Endothelial cell of umbilical vein (primary cell): Measurements from ENCODE around the gene SOX13. TPM values are rescaled to one million over a fixed set of nuclear protein-coding genes. Genes with fewer than 3 reads are reported as not detected.

Experiments used
- BruUV-seq: library from RNA; stranded (reverse); fragments of 400-500 nt; replicated peaks from 2 replicates; lab custom pipeline; 2021; lab: Mats Ljungman, UMichigan
- CTCF ChIA-PET: fragments of 300-600, 350-600 bp; sonication (Branson Sonifier 250); formaldehyde crosslinking; loops from one replicate; lab custom pipeline; 2021; ENCODE audit warnings: antibody characterized with exemption, inconsistent platforms; lab: Charles Lee
- POLR2A ChIA-PET: fragments of 300-600, 350-600 bp; sonication (Branson Sonifier 250); formaldehyde crosslinking; loops from one replicate; lab custom pipeline; 2021; ENCODE audit warnings: antibody characterized with exemption, inconsistent platforms; lab: Charles Lee
- DNase-seq: peaks from one replicate; pipeline ENCODE4 v3.0.0-alpha.2; 2011; ENCODE audit warnings: low read depth, low spot score
- FAIRE-seq: peaks from 2 replicates; lab custom pipeline; 2011; peaks lifted over from hg19 to GRCh38; lab: Jason Lieb, UNC
- H2AFZ ChIP-seq: 2 replicates; pipeline ENCODE4 v1.6.0; 2012; ENCODE audit warnings: low read depth, low read length, control low read depth, inconsistent platforms
- H3K27ac ChIP-seq: 2 replicates; pipeline ENCODE4 v1.5.1; 2011; ENCODE audit warnings: low read depth, mild to moderate bottlenecking, control low read depth, low read length, moderate library complexity; ENCODE audit not compliant: insufficient read depth
- H3K27me3 ChIP-seq, 2 experiments: 2 replicates each; pipeline versions ENCODE4 v1.6.0 to v1.6.1; 2011; ENCODE audit warnings: low read length in 2 of 2, mixed read lengths in 1 of 2; ENCODE audit not compliant: control insufficient read depth in 2 of 2, insufficient read depth in 2 of 2
- H3K36me3 ChIP-seq, 2 experiments: 2 replicates in 1 of 2; 3 replicates in 1 of 2; pipeline ENCODE4 v1.5.1; 2011; ENCODE audit warnings: low read length in 2 of 2, mild to moderate bottlenecking in 1 of 2, moderate library complexity in 1 of 2; ENCODE audit not compliant: control insufficient read depth in 2 of 2, insufficient read depth in 2 of 2; ENCODE audit errors: extremely low read depth in 1 of 2
- H3K4me1 ChIP-seq: 3 replicates; pipeline ENCODE4 v1.5.1; 2011; ENCODE audit warnings: mild to moderate bottlenecking, low read length; ENCODE audit not compliant: control insufficient read depth, insufficient read depth; ENCODE audit errors: extremely low read depth
- H3K4me2 ChIP-seq: 2 replicates; pipeline ENCODE4 v1.6.1; 2011; ENCODE audit warnings: low read length, control low read depth, mixed read lengths; ENCODE audit not compliant: insufficient read depth
- H3K4me3 ChIP-seq, 3 experiments: fragments of 200-600 bp in 1 of 3; sonication (generic), shearing (Covaris generic) in 1 of 3; replicated peaks in 1 of 3; 2 replicates each; pipeline ENCODE4 v1.5.1; 2011 to 2016; ENCODE audit warnings: control low read depth in 3 of 3, low read length in 3 of 3, mild to moderate bottlenecking in 2 of 3, inconsistent platforms in 1 of 3, low read depth in 1 of 3, moderate library complexity in 1 of 3; ENCODE audit not compliant: insufficient read depth in 1 of 3
- H3K79me2 ChIP-seq: 2 replicates; pipeline ENCODE4 v1.6.0; 2012; ENCODE audit warnings: low read length, inconsistent platforms; ENCODE audit not compliant: control insufficient read depth, insufficient read depth
- H3K9ac ChIP-seq: replicated peaks from 2 replicates; pipeline ENCODE3; 2011; ENCODE audit warnings: low read length, control low read depth; ENCODE audit not compliant: insufficient read depth; ENCODE audit errors: extremely low read depth
- H3K9me1 ChIP-seq: replicated peaks from 3 replicates; pipeline ENCODE4 v1.6.0; 2011; ENCODE audit warnings: mild to moderate bottlenecking, low read length; ENCODE audit not compliant: control insufficient read depth, insufficient read depth; ENCODE audit errors: extremely low read depth
- H3K9me3 ChIP-seq: replicated peaks from 2 replicates; pipeline ENCODE4 v1.5.1; 2012; ENCODE audit warnings: low read length, inconsistent platforms; ENCODE audit not compliant: control insufficient read depth, insufficient read depth
- H4K20me1 ChIP-seq: replicated peaks from 2 replicates; pipeline ENCODE3; 2011; ENCODE audit warnings: mild to moderate bottlenecking, low read length; ENCODE audit not compliant: control insufficient read depth, insufficient read depth; ENCODE audit errors: extremely low read depth
- EZH2 ChIP-seq: IDR thresholded peaks from 2 replicates; pipeline ENCODE4 v1.6.1; 2012; ENCODE audit warnings: borderline replicate concordance, low read depth, mild to moderate bottlenecking, moderate library complexity, low read length, inconsistent platforms; ENCODE audit not compliant: severe bottlenecking
- GATA2 ChIP-seq: IDR thresholded peaks from 2 replicates; pipeline ENCODE4 v1.7.0; 2011; ENCODE audit warnings: low read depth, mild to moderate bottlenecking, moderate library complexity, mixed read lengths, low read length; ENCODE audit not compliant: insufficient read length, insufficient read depth
- JUN ChIP-seq: IDR thresholded peaks from 2 replicates; pipeline ENCODE4 v1.6.1; 2011; ENCODE audit warnings: borderline replicate concordance, low read depth; ENCODE audit not compliant: insufficient read length, insufficient read depth
- MYC ChIP-seq: IDR thresholded peaks from one replicate; pipeline ENCODE4 v1.6.1; 2011; ENCODE audit warnings: mild to moderate bottlenecking, low read depth, low read length
- POLR2AphosphoS5 ChIP-seq: IDR thresholded peaks from 2 replicates; pipeline ENCODE4 v1.6.1; 2012; ENCODE audit warnings: low read depth, mild to moderate bottlenecking, control low read depth, low read length, moderate library complexity; ENCODE audit not compliant: insufficient read depth
- dilution Hi-C: fragments of 300-500 bp; cut with MboI; formaldehyde crosslinking; loops from one replicate; pipeline ENCODE4 v1.15.0; 2019; ENCODE audit warnings: low sequenced_read_pairs; ENCODE audit not compliant: extremely low pct_ligation_motif_present
- intact Hi-C: fragments of 100-400 bp; cut with micrococcal nuclease; formaldehyde crosslinking; loops from one replicate; pipeline ENCODE4 v1.10.0; 2022
- polyA plus RNA-seq, 4 experiments: library from polyadenylated mRNA; depleted of rRNA in 3 of 4; stranded (reverse) in 3 of 4; unstranded in 1 of 4; fragments of >200 nt; gene quantifications; 2 replicates each; pipeline versions ENCODE4 v1.2.1 to v1.2.3, GENCODE V29; 2011 to 2012; ENCODE audit warnings: missing spikeins in 1 of 4
- total RNA-seq: library from RNA; stranded (reverse); gene quantifications from 2 replicates; pipeline ENCODE4 v1.2.3, GENCODE V29; 2021
- TF ChIP-seq, protein P1 (sequence below), 2 donors: IDR thresholded peaks; 1 replicate in 1 of 2; 2 replicates in 1 of 2; pipeline ENCODE4 v1.5.1; 2011; ENCODE audit warnings: low read length in 2 of 2, mild to moderate bottlenecking in 2 of 2, moderate library complexity in 2 of 2, control low read depth in 1 of 2, inconsistent platforms in 1 of 2, low read depth in 1 of 2; ENCODE audit not compliant: insufficient read depth in 1 of 2; ENCODE audit errors: extremely low read depth in 1 of 2
- TF ChIP-seq, protein P2 (sequence below): IDR thresholded peaks from 2 replicates; pipeline ENCODE4 v1.6.1; 2011; ENCODE audit not compliant: insufficient read depth, insufficient read length

The SOX13 gene
- total and polyA plus RNA-seq, 2 donors (not counting 3 experiments of a cell fraction or from before 2014, with no cell fraction given) = 40.8 to 57.7 TPM

DNA sequence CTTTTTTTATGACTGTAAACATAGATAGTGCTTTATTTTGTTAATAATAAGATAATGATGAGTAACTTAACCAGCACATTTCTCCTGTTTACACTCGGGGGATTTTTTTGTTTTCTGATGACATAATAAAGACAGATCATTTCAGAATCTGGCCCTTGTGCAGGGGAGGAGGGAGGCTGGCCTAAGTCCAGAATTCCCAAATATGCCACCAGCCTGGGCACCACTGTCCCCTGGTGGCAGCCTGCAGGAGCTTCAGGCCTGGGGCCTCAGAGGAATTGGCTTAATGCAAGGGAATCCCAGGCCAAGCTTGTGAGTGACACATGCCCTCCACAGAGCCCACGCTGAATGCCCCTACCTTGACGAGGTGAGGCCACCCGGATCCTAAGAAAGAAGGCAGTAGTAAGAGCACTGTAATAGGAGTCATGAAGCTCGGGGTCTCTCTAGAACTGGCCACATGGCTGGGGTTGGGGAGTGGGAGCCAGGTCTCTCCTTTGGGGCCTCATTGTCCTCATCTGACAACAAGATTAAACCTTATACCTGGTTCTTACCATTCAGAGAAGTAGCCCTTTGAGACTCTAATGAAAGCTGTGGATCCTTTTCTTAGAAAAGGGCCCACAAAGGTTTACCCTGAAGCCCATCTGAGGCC is 54.8 kb downstream of the SOX13 start:
- peak; percentile 43 for TF ChIP-seq POLR2AphosphoS5
- TF ChIP-seq JUN = no peak
- TF ChIP-seq, protein P1, sequence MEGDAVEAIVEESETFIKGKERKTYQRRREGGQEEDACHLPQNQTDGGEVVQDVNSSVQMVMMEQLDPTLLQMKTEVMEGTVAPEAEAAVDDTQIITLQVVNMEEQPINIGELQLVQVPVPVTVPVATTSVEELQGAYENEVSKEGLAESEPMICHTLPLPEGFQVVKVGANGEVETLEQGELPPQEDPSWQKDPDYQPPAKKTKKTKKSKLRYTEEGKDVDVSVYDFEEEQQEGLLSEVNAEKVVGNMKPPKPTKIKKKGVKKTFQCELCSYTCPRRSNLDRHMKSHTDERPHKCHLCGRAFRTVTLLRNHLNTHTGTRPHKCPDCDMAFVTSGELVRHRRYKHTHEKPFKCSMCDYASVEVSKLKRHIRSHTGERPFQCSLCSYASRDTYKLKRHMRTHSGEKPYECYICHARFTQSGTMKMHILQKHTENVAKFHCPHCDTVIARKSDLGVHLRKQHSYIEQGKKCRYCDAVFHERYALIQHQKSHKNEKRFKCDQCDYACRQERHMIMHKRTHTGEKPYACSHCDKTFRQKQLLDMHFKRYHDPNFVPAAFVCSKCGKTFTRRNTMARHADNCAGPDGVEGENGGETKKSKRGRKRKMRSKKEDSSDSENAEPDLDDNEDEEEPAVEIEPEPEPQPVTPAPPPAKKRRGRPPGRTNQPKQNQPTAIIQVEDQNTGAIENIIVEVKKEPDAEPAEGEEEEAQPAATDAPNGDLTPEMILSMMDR (IDR thresholded peaks at IDR 0.05; ENCODE audit: extremely low read depth in 1 of 2, insufficient read depth in 1 of 2, low read depth in 1 of 2, low read length in 2 of 2) = peak; percentile 95 to 98
- TF ChIP-seq MYC = no peak
- TF ChIP-seq, protein P2, sequence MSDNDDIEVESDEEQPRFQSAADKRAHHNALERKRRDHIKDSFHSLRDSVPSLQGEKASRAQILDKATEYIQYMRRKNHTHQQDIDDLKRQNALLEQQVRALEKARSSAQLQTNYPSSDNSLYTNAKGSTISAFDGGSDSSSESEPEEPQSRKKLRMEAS = no peak
- no peak for TF ChIP-seq GATA2
- TF ChIP-seq EZH2 = no peak
- intact Hi-C loops = loop anchor here (1.0 to 10.0 kb wide), 7 partner anchors 19 to 500 kb away; partner anchors contain the start of genes ATP2B4 and SNRPE
- peaks cover 0 to 28% of the 10 kb centered on the region in 2 experiments for H3K36me3 ChIP-seq
- H3K27ac ChIP-seq = peak overlapping the region; percentile 18
- ChIA-PET CTCF (interaction anchor here (0.6 to 19.0 kb wide), 27 partner anchors 10 to 271 kb away, joined by 3 to 903 read pairs (median 5); partner anchors contain the start of genes ETNK2, SNRPE and SOX13), POLR2A (interaction anchor here (1.0 kb wide), 1 partner anchor 257 kb away, joined by 5 read pairs; no protein-coding TSS in a partner anchor)
- DNase-seq (peak; percentile 79), FAIRE-seq (peak; percentile 98)
- H3K27me3 ChIP-seq = no peaks in the 10 kb centered on the region
- no peaks in the 10 kb centered on the region for H3K9me3 ChIP-seq
- no peaks in the 10 kb centered on the region for H3K9me1 ChIP-seq
- no peaks in the 10 kb centered on the region for H4K20me1 ChIP-seq
- no peak overlapping the region for H3K9ac ChIP-seq
- dilution Hi-C loops = loop anchor here (25.0 kb wide), 1 partner anchor 265 kb away; the partner anchor contains the start of gene SNRPE
- no peak overlapping the region for H3K4me3 ChIP-seq
- H3K4me2 ChIP-seq = no peak overlapping the region
- BruUV-seq = no TSS peak
- peaks cover 26% of the 10 kb centered on the region for H3K4me1 ChIP-seq
- H2AFZ ChIP-seq = no peak overlapping the region
- H3K79me2 ChIP-seq = no peaks in the 10 kb centered on the region
